DMS79 treated with DMSO at 0.1 percent for 48 hours (cell line): ENCODE results near the gene CYCS.
"Not testable (repeated sequence)": the region's sequence is repeated elsewhere in the genome, so short reads cannot be mapped to it uniquely, and the experiment has no call there.

Experiments used
- DNase-seq: peaks from one replicate; lab custom pipeline; 2025; lab: John Stamatoyannopoulos, UW

Gene CYCS

GRCh38 chr7:25118048-25118753 lies 6.9 kb downstream of the CYCS start:
- no peak for DNase-seq

- no peak for DNase-seq
These were observed 7.6 kb downstream of the CYCS start for GRCh38 chr7:25117226-25118047.

- DNase-seq, result no peak
These were observed 8.4 kb downstream of the CYCS start for GRCh38 chr7:25116621-25117020.

GRCh38 chr7:25110514-25110913 lies 14.5 kb downstream of the CYCS start:
- not testable (repeated sequence) for DNase-seq

GRCh38 chr7:25109276-25109675 lies 15.8 kb downstream of the CYCS start:
- no peak for DNase-seq

- no peak for DNase-seq
These were observed 19.1 kb downstream of the CYCS start for GRCh38 chr7:25105911-25106310.

- no peak for DNase-seq
These were observed 21.3 kb downstream of the CYCS start for GRCh38 chr7:25103773-25104172.

GRCh38 chr7:25101817-25102216 lies 23.2 kb downstream of the CYCS start:
- DNase-seq, result no peak

- peak; percentile 53 for DNase-seq
These were observed 26.7 kb downstream of the CYCS start for GRCh38 chr7:25098096-25099046.

GRCh38 chr7:25095516-25096345 lies 29.3 kb downstream of the CYCS start:
- DNase-seq, result no peak

GRCh38 chr7:25093268-25093826 lies 31.7 kb downstream of the CYCS start:
- DNase-seq, result peak; percentile 10

- no peak for DNase-seq
These were observed 33.3 kb downstream of the CYCS start for GRCh38 chr7:25091779-25092178.

GRCh38 chr7:25091176-25091575 lies 33.9 kb downstream of the CYCS start:
- DNase-seq, result no peak

GRCh38 chr7:25090374-25090773 lies 34.7 kb downstream of the CYCS start:
- DNase-seq, result no peak

GRCh38 chr7:25087855-25088254 lies 37.2 kb downstream of the CYCS start:
- no peak for DNase-seq

- no peak for DNase-seq
These were observed 40.2 kb downstream of the CYCS start for GRCh38 chr7:25084821-25085220.

- no peak for DNase-seq
These were observed 41.9 kb downstream of the CYCS start for GRCh38 chr7:25083201-25083600.

- not testable (repeated sequence) for DNase-seq
These were observed 43.0 kb downstream of the CYCS start for GRCh38 chr7:25082041-25082440.

GRCh38 chr7:25077096-25077495 lies 48.0 kb downstream of the CYCS start:
- DNase-seq, result no peak

- DNase-seq, result no peak
These were observed 49.6 kb downstream of the CYCS start for GRCh38 chr7:25075459-25075858.

GRCh38 chr7:25073451-25073850 lies 51.6 kb downstream of the CYCS start:
- no peak for DNase-seq
